Measurements from ENCODE around the gene AHCYL1.

AHCYL1 gene

GRCh38 chr1:109977657-109978378 lies 6.7 kb upstream of the AHCYL1 start:
- Histone ChIP-seq H3K4me3 (ENCODE audit: low read depth, low read length) (no peak overlapping the region), H3K4me1 (no peaks in the 10 kb centered on the region), H3K9me3 (no peaks in the 10 kb centered on the region), H3K36me3 (no peaks in the 10 kb centered on the region), H3K27me3 (no peaks in the 10 kb centered on the region)
- no peak for TF ChIP-seq CTCF (IDR thresholded peaks at IDR 0.05; ENCODE audit: low read depth, low read length)
- DNase-seq: no peak

GRCh38 chr1:109978761-109979488 lies 5.6 kb upstream of the AHCYL1 start:
- Histone ChIP-seq H3K36me3 (no peaks in the 10 kb centered on the region), H3K4me1 (peaks cover 4% of the 10 kb centered on the region), H3K9me3 (no peaks in the 10 kb centered on the region), H3K27me3 (no peaks in the 10 kb centered on the region), H3K4me3 (ENCODE audit: low read depth, low read length) (no peak overlapping the region)
- DNase-seq: no peak
- no peak for TF ChIP-seq CTCF (IDR thresholded peaks at IDR 0.05; ENCODE audit: low read depth, low read length)

- no peak for DNase-seq
- Histone ChIP-seq H3K4me1 (peaks cover 7% of the 10 kb centered on the region), H3K27me3 (no peaks in the 10 kb centered on the region), H3K4me3 (ENCODE audit: low read depth, low read length) (no peak overlapping the region), H3K36me3 (no peaks in the 10 kb centered on the region), H3K9me3 (no peaks in the 10 kb centered on the region)
- no peak for TF ChIP-seq CTCF (IDR thresholded peaks at IDR 0.05; ENCODE audit: low read depth, low read length)
Measured at GRCh38 chr1:109979489-109980091, 5.0 kb upstream of the AHCYL1 start.

GRCh38 chr1:109980324-109981003 lies 4.1 kb upstream of the AHCYL1 start:
- TF ChIP-seq CTCF (IDR thresholded peaks at IDR 0.05; ENCODE audit: low read depth, low read length): peak; percentile 39
- Histone ChIP-seq H3K36me3 (no peaks in the 10 kb centered on the region), H3K4me1 (peaks cover 7% of the 10 kb centered on the region), H3K27me3 (no peaks in the 10 kb centered on the region), H3K9me3 (no peaks in the 10 kb centered on the region), H3K4me3 (ENCODE audit: low read depth, low read length) (no peak overlapping the region)
- DNase-seq: no peak

GRCh38 chr1:109981004-109981335 lies 3.6 kb upstream of the AHCYL1 start:
- Histone ChIP-seq H3K27me3 (no peaks in the 10 kb centered on the region), H3K36me3 (no peaks in the 10 kb centered on the region; the same call in 1 of the 2 replicates), H3K9me3 (no peaks in the 10 kb centered on the region), H3K4me3 (ENCODE audit: low read depth, low read length) (no peak overlapping the region), H3K4me1 (peaks cover 7% of the 10 kb centered on the region)
- no peak for TF ChIP-seq CTCF (IDR thresholded peaks at IDR 0.05; ENCODE audit: low read depth, low read length)
- DNase-seq: no peak

All from BE2C (cell line).